Psoas muscle (tissue), 8 donors: ENCODE measurements around the gene CC2D1B. TPM values are rescaled to one million over a fixed set of nuclear protein-coding genes. Genes with fewer than 3 reads are reported as not detected.

ENCODE experiments used
- ATAC-seq, 4 donors: fragments of 200-7000 bp; cut with Tn5 transposase; one replicate each; pipeline ENCODE4 v1.9.1; 2020; ENCODE audit warnings: moderate library complexity in 3 of 4, mild to moderate bottlenecking in 2 of 4
- DNase-seq, 2 donors: peaks; one replicate each; pipeline ENCODE4 v3.0.0-alpha.2; 2020
- H3K27ac ChIP-seq: fragments of 200-600 bp; one replicate; pipeline ENCODE4 v1.8.0; 2022
- H3K27me3 ChIP-seq, 3 donors: fragments of 200-600 bp in 1 of 3; one replicate each; pipeline versions ENCODE4 v1.6.1 to v1.8.0; 2013 to 2022; ENCODE audit warnings: low read length in 2 of 3, mild to moderate bottlenecking in 2 of 3, moderate library complexity in 1 of 3; ENCODE audit not compliant: insufficient read depth in 3 of 3
- H3K36me3 ChIP-seq, 2 donors: fragments of 200-600 bp in 1 of 2; one replicate each; pipeline versions ENCODE4 v1.6.1 to v1.8.0; 2013 to 2022; ENCODE audit warnings: low read depth in 1 of 2, mild to moderate bottlenecking in 1 of 2, moderate library complexity in 1 of 2; ENCODE audit not compliant: insufficient read depth in 1 of 2
- H3K4me1 ChIP-seq: fragments of 200-600 bp; one replicate; pipeline ENCODE4 v1.8.0; 2022
- H3K4me3 ChIP-seq: fragments of 200-600 bp; one replicate; pipeline ENCODE4 v1.8.0; 2022; ENCODE audit warnings: mild to moderate bottlenecking
- H3K9me3 ChIP-seq: fragments of 200-600 bp; one replicate; pipeline ENCODE4 v1.8.0; 2022
- WGBS, 3 donors: extraction: QIAGEN DNeasy Blood & Tissue Kit; methylation state at CpG; one replicate each; pipeline versions ENCODE4 v1.1.6 to v1.1.7; 2013; 5-methylcytosine and 5-hydroxymethylcytosine counted together
- intact Hi-C, 2 donors: fragments of 100-400 bp; cut with DNase I; formaldehyde crosslinking; loops; one replicate each; pipeline versions ENCODE4 v1.11.0 to v1.14.2; 2022
- long read RNA-seq, 2 donors: library from polyadenylated mRNA; unstranded; transcript quantifications; one replicate each; pipeline ENCODE4 v2.0.0, GENCODE V29; 2021
- polyA plus RNA-seq, 3 donors: library from polyadenylated mRNA; stranded (reverse); fragments of 200-250 nt; gene quantifications; one replicate each; pipeline ENCODE4 v1.2.3, GENCODE V29; 2013
- total RNA-seq, 4 donors: library from RNA; stranded (reverse); fragmentation: NEBNext Ultra II Directional in 2 of 4; extraction: Animal tissue kit (Norgen Biotek cat#: 25700) in 2 of 4; gene quantifications; one replicate each; pipeline versions ENCODE4 v1.2.1 to v1.2.4, GENCODE V29; 2021 to 2023
- TF ChIP-seq, protein P1 (sequence below): fragments of 200-600 bp; IDR thresholded peaks from one replicate; pipeline ENCODE4 v1.8.0; 2022; ENCODE audit warnings: antibody characterized with exemption
- donor health status: healthy with polysubstance abuse.
- donor health status: DM: no; HTN: no; CAD: no; lungs with moderate emphysema.
- donor health status: Bipolar disorder and iron deficiency.
- donor health status: healthy.
- donor health status: DM: yes; HTN: yes; CAD: no.
- donor health status: DM: no; HTN: no; CAD: no.
- donor health status: DM: no; HTN: no; CAD: no.
- donor health status: DM: yes; HTN: yes; CAD: no.

The CC2D1B gene, protein sequence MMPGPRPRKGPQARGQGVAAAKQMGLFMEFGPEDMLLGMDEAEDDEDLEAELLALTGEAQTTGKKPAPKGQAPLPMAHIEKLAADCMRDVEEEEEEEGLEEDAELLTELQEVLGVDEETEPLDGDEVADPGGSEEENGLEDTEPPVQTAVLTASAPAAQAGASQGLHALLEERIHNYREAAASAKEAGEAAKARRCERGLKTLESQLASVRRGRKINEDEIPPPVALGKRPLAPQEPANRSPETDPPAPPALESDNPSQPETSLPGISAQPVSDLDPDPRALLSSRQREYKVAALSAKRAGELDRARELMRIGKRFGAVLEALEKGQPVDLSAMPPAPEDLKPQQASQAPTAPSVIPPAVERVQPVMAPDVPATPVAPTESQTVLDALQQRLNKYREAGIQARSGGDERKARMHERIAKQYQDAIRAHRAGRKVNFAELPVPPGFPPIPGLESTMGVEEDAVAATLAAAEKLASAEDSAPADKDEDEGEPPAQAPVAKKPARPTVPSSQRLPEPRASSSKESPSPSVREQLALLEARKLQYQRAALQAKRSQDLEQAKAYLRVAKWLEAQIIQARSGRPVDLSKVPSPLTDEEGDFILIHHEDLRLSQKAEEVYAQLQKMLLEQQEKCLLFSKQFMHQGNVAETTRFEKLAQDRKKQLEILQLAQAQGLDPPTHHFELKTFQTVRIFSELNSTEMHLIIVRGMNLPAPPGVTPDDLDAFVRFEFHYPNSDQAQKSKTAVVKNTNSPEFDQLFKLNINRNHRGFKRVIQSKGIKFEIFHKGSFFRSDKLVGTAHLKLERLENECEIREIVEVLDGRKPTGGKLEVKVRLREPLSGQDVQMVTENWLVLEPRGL
- 10 to 100 TPM; 30.3 to 47.8 (median 33.7) TPM for total RNA-seq
- polyA plus RNA-seq = 10 to 100 TPM; 21.9 to 32.9 (median 27.9) TPM
- long read RNA-seq, donor 1, transcript CC2D1B-201 (25 exons, 3,377 nt) = major isoform, 10 of 30 reads
- long read RNA-seq, donor 1, partial matches to known transcripts = 12 of 30 reads
- long read RNA-seq, donor 1, other reads (novel, unspliced or antisense) = 8 of 30 reads
- long read RNA-seq, donor 2, transcript CC2D1B-201 (25 exons, 3,377 nt) = major isoform, 18 of 87 reads
- long read RNA-seq, donor 2, partial matches to known transcripts = 42 of 87 reads
- long read RNA-seq, donor 2, other reads (novel, unspliced or antisense) = 27 of 87 reads

DNA sequence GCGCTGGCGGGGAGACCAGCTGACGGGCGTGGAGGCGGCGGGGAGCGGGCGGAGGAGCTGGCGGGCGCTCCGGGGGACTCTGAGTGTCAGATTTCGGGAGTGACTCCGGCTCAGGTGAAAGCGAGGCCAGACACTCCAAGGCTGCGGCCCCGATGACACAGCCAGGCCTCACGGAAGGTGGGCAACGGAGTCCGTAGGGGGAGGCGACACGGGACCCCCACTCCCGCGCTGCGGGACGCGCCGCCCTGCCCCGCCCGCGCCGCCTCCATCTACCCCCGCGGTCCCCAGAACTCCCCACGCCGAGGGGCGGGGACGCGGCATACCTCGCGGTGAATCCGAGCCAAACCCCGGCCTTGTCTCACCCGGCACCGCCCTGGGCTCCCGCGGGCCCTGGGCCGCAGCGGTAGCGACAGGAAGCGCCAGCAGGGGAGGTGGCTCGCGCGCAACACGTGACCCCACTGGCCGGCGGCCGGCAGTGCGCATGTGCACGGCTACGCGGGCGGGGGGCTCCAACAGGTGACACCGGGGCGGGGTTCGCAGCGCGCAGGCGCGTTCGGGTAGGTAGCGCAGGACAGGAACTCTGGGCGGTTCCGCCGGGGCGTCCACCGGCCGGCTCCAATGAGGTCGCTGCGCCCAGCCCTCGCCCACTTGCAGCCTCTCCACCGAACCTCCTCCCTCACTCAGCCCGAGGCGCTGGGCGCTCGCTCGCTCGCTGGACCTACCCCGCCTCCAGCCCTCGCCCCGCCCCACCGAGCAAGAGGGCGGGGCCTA lies at the start of gene CC2D1B:
Gene CC2D1B, minus strand, starts transcription at position 460 of the 771 bp plus-strand sequence. CDS start 1,585 bp downstream, outside the sequence.
- 0% methylated on average over 68 to 92 of the region's 92 CpGs for WGBS, 3 donors
- H3K27me3 ChIP-seq = no peaks in the 10 kb centered on the region
- H3K9me3 ChIP-seq = no peaks in the 10 kb centered on the region
- H3K36me3 ChIP-seq = peaks cover 3 to 37% of the 10 kb centered on the region in 2 donors
- H3K27ac ChIP-seq = peak within 1 kb of the TSS; percentile 93
- H3K4me1 ChIP-seq = peaks cover 14% of the 10 kb centered on the region
- ATAC-seq (peak; percentile 91 to 92 (median 91)), DNase-seq (peak; percentile 98 to 99)
- intact Hi-C loops = loop anchor here in 1 of 2 donors (2.0 kb wide), 1 partner anchor 39 kb away; the partner anchor contains the start of genes ORC1 and PRPF38A
- peak within 1 kb of the TSS; percentile 81 for H3K4me3 ChIP-seq
- TF ChIP-seq, protein P1, sequence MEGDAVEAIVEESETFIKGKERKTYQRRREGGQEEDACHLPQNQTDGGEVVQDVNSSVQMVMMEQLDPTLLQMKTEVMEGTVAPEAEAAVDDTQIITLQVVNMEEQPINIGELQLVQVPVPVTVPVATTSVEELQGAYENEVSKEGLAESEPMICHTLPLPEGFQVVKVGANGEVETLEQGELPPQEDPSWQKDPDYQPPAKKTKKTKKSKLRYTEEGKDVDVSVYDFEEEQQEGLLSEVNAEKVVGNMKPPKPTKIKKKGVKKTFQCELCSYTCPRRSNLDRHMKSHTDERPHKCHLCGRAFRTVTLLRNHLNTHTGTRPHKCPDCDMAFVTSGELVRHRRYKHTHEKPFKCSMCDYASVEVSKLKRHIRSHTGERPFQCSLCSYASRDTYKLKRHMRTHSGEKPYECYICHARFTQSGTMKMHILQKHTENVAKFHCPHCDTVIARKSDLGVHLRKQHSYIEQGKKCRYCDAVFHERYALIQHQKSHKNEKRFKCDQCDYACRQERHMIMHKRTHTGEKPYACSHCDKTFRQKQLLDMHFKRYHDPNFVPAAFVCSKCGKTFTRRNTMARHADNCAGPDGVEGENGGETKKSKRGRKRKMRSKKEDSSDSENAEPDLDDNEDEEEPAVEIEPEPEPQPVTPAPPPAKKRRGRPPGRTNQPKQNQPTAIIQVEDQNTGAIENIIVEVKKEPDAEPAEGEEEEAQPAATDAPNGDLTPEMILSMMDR = no peak

DNA sequence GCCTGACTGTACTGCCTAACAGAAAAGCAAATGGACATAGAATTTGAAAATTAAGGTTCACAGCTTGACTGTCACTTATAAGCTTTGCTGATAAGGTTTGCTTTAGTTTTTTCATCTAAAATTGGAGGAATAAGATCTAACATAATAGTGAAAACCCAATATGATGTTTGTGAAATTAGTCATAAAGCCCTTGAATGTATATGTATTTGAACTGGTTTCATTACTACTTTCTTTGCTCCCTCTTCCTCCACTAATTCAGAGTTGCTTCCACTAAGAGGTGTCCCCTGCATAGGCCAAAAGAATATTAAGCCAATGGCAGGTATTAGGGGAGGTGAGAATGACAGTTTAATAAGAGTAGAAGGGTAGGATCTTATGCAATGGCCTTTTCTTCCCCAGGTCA lies 48.9 kb upstream of the CC2D1B start:
- no peak overlapping the region for H3K4me3 ChIP-seq
- no peaks in the 10 kb centered on the region for H3K27me3 ChIP-seq
- H3K9me3 ChIP-seq = no peaks in the 10 kb centered on the region
- TF ChIP-seq, protein P1 = no peak
- intact Hi-C loops = loop anchor here in 1 of 2 donors (10.0 kb wide), 1 partner anchor 50 kb away; no protein-coding TSS in a partner anchor
- ATAC-seq (peak in 1 of 4 donors; percentile 15), DNase-seq (no peak)
- H3K4me1 ChIP-seq = no peaks in the 10 kb centered on the region
- H3K36me3 ChIP-seq = peaks cover 22 to 100% of the 10 kb centered on the region in 2 donors
- no peak overlapping the region for H3K27ac ChIP-seq

DNA sequence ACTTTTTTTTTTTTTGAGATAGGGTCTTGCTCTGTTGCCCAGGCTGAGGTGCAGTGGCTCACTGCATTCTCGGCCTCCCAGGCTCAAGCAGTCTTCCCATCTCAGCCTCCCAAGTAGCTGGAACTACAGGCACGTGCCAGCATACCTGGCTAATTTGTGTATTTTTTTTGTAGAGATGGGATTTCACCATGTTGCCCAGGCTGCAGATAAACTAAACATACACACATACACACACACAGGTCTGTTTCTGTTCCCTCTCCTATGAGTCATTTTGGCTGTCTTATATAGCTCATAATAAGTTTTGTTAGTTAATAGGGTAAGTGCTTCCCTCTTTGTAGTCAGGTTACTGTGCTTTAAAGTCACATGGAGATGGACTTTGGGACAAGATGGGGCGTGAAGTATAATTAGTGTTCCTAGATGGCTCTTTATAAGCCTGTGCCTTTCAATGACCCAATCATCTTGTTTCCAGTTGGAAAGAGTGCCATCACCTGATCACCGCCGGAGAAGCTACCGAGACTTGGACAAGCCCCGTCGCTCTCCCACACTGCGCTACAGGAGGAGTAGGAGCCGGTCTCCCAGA lies 47.5 kb upstream of the CC2D1B start:
- Histone ChIP-seq H3K36me3 (peaks cover 25 to 100% of the 10 kb centered on the region in 2 donors), H3K27ac (no peak overlapping the region), H3K4me3 (no peak overlapping the region), H3K27me3 (no peaks in the 10 kb centered on the region), H3K4me1 (no peaks in the 10 kb centered on the region), H3K9me3 (no peaks in the 10 kb centered on the region)
- WGBS, 3 donors = 89 to 93% (median 89%) methylated on average over 10 of the region's 10 CpGs
- no peak for DNase-seq
- intact Hi-C loops = loop anchor here in 1 of 2 donors (10.0 kb wide), 1 partner anchor 51 kb away; no protein-coding TSS in a partner anchor
- ATAC-seq = peak in 2 of 4 donors; percentile 43 to 54
- TF ChIP-seq, protein P1 = no peak
